GM19239 (cell line): Measurements from ENCODE around the gene MYCBP2.

Experiments
- DNase-seq: peaks from one replicate; pipeline ENCODE4 v3.0.0; 2011; ENCODE audit warnings: low spot score; ENCODE audit not compliant: insufficient read length
- FAIRE-seq: peaks from 2 replicates; lab custom pipeline; 2011; peaks lifted over from hg19 to GRCh38; lab: Jason Lieb, UNC

MYCBP2 gene

DNA sequence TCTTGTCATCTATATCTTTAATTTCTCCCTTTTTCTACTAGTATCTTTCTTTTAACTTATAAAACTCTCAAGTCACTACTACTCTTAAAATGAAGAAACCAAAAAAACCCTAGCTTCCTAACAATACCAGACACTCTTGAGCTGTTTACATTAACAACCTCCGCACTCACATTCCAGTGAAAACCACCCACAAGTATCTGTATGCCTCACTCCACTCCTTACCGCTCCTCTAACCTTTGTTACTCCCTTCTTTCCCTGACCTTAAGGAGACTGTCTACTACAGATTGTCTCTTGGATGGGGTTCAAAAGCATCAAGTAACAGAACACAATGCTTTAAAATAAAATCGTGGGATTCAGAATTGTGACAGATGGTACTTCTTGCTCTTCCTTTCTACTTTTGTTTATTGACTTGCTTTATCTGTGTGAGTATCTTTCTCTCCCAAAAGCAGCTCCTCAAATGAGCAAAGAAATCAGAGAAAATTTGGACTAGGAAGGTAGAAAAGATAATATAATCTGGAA, 189.9 kb downstream of the MYCBP2 start:
- no peak for FAIRE-seq
- no peak for DNase-seq

GRCh38 chr13:77124423-77124822, 202.5 kb downstream of the MYCBP2 start:
- FAIRE-seq, result no peak
- DNase-seq, result no peak

DNA sequence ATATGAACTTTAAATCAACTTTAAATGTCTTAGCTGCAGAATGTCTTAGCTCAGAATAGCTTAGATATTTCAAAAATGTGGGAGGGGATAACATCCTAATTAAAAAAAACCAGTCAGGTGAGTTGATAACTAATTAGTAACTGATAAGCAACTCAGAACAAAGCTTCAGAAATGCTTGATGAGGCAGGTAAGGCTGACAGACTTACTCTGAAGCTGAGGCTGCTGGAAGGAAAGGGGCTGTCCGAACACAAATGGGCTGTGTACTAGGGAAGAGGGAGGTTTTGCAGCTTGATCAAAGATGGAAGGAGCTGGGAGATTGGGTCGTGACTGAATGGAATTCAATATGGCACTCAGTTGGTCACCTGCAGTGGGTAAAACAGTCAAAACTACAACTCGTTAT, 208.8 kb downstream of the MYCBP2 start:
- DNase-seq, result no peak
- FAIRE-seq, result no peak

DNA sequence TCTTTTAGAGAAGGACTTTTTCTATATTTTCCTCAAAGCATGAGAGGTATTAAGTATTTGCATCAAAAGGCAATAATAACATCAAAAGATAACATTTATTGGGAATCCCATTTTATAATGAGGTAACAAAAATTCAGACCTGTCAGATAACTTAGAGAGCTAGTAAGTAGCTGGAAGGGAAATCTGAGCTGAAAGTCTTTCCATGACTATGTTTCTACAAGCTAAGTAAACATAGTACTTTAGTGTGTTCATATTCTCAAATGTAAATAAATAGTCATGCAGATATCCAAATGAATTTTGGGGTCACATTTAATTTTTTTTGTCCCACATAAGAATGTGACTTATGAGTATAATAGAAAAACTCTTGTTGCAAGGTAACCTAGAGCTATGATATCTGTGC, 212.6 kb downstream of the MYCBP2 start:
- FAIRE-seq (no peak), DNase-seq (no peak)

DNA sequence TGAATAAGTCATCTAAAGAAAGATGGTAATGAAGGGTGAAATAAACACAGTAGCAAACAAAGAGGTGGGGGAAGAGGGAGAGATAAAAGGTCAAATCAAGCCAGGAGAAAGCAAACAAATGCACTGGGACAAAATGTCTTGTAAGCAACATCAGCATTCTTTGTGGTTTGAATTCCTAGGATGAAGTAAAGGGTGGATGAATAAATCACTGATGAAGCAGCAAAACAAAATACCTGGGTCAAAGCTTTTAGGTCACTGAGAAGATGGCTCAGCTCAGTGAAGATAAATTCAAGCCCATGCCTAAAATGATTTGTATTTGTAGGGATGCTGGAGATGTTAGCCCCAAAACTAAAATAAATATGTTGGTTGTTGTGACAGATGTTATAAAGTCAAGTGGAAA, 213.4 kb downstream of the MYCBP2 start:
- FAIRE-seq, result peak; percentile 64
- DNase-seq, result no peak

DNA sequence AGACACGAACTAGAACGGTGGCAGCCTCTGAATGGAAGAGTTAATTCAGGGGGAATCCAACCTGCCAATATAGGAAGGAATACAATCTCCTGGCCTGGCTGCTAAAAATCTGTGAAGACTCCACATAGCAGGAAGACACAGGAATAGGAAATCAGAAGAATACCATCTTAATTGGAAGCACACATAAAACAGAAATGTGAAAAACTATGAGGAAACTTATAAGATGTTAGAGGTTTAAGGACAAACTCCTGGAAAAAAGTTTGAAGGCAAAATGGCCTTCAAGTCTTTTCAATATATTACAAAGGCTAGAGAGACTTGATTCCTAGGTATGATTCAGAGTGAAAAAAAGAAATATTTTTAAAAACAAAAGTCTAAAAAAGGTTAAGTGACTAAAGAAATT, 221.8 kb downstream of the MYCBP2 start:
- DNase-seq (no peak), FAIRE-seq (no peak)

DNA sequence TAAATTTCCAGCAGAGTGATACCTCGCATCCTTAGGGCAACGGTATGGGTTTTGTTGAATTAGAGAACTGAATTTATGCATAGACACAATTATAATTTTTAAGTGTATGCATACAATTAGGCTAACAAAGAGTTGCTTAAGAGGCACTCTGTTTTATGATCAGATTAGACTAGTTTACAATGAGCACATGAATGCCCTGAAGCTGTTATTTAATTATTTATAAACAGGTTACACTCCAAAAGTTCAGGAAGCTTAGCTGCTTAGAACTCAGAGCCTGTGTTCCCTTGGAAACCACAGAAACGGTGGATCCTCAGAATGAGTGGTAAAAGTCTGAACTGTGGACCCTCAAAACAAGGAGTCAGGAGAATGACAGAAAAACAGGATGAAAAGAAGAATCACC, 227.5 kb downstream of the MYCBP2 start:
- FAIRE-seq (no peak), DNase-seq (no peak)

DNA sequence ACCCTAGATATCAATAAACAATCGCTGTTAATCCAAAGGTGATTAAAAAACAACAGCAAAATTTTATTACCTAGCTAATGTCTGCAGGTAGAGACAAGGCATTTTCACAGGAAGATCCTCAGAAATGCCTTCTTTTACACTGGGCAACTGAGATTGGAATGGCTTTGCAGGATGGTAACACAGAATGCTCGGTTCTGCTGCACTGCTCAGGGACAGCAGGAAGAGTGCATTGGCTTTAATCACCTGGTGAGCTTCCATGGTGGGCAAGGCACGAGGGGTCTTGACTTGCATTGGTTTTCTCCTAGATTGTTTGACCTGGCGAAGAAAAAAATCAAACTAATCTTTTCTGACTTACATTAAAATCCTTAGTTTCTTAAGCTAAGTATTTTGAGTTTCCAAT, 231.6 kb downstream of the MYCBP2 start:
- no peak for FAIRE-seq
- DNase-seq, result no peak

DNA sequence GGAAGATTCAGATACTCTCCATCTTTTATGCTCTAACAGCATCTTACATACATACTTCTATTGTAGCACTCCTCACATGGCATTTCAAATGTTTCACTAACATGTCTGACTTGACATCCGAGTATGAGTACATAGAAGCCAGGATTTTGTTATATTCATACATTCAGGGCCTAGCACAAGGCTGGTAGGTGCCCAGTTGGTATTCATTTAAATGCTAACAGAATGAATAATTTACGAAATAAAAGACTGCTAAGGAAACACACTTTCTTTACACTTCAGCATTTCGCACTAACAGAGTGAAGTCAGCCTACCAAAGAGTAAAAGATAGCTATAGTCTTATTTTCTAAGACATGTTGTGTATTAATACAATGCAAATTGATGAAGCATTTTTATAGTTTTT, 232.1 kb downstream of the MYCBP2 start:
- no peak for FAIRE-seq
- no peak for DNase-seq

DNA sequence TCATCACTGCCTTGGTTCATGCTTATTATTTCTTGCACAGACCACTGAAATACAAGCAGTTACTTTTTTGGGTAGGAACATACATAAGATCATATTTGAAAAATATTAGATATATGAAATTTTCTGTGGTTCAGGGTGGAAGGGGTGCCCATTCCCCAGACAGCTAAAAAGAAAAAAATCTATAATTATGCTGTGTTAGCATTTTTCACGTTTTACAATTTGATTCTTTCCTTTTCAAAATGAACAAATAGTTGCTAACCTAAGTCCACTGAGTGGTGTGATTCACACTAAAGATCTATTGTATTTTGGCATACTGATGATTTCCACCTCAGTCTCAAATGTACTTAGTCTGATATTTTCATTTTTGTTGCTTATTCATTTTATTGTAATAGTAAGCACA, 233.2 kb downstream of the MYCBP2 start:
- DNase-seq (no peak), FAIRE-seq (no peak)

DNA sequence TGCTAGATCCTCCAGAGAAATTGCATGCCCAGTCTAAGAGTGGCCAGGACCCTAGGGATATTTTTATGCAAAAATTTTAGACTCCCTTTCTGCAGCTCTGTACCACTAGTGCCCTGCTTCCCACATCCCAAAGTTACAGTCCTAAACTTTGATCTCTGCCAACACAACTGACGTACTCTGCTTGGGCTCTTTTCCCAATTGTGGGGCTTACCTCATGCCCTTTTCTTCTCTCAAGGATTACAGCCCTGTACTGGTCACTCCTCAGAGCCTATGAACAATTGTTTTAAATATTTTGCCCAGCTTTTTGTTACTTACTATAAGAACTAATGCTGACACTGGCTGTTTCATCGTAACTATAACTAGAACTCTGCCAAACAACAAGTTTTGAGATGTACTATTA, 242.1 kb downstream of the MYCBP2 start:
- no peak for FAIRE-seq
- DNase-seq, result no peak

DNA sequence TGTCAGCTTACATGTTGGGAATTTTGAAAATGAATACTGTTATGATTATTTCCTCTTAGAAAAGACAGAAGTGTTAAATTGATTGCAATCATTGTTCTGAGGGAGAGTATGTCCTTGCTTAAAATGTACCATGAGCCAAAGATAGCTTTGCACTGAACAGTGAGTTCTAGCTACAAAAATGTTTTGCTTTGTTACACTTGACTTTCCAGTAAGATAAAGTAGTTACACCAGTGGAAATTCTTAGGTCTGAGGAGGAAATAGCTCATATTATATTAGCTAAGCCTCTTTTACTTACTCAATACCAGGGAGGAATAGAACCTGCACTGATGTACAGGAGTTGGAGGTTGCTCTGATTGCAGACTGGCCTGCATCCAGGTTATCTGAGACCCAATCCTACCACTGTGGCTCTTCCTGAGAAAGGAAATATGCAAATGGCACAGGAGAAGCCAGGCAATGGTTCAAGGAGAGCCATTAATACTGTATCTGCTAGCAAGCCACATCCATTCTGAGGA, 246.9 kb downstream of the MYCBP2 start:
- no peak for FAIRE-seq
- no peak for DNase-seq

DNA sequence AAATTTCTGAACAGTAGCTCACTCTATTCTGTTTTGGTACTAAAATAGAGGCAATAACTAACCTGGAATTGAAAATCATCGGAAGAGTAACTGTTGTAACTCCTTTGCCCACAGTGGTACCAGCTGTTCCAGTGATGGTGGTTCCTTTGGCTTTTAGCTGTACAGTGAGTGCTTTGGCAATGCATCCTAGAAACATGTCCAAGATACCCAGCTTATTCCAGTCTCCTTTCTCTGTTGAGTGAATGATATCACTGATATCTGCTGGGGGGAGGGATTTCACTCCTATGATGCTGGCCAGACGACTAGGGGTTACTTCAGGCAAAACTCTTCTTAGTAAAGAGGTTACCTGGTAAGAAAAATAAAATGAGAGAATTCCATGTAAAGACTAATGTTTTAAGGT, 259.4 kb downstream of the MYCBP2 start:
- FAIRE-seq (no peak), DNase-seq (no peak)

DNA sequence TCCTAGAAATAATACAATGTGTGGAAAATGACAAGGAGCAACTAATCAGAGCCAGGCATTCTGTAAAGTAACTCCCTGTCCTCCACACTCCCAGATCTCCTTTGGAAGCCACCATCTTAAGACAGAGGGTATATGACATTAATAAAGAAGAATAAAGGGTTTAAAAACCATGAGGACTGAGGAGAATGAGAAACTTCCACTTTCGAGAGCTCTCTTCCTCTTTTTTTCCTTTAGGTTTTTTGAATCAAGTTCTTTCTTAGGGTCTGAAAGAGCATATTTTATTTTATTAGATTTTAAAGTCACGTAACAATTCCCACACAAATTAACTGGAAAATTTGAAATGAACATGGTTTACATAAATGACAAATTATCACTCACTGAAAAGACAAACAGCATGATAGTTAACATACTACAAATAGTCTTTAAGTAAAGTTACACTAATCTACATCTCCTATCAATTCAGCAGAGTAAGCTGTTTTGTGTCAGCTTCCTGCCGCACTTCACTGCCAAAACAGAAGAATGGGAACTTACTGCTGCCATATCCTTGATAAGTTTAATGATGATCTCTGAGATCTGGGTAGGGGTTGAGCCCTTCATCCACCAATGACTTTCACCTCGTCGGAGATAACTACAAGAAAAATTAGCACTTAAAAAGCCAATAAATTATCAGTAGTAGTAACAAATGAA, 261.3 kb downstream of the MYCBP2 start:
- peak; percentile 37 for FAIRE-seq
- no peak for DNase-seq

DNA sequence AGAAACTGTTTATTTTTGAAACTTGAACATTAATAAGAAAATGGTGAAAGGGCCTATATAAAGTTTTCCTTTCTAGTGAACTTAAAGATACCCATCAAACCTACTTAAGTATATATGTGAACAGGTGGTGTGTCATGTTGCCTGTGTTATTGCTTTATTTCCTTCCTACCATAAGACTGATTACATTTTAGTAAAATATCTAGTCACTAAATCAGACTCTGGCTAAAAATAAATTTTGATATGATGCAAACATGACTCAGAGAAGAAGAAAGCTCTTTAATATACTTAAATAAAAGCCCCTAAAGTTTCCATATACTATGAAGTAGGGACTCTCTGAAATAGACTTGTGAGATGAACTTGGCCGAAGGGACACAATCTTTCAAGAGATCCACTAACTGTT, 264.8 kb downstream of the MYCBP2 start:
- DNase-seq (no peak), FAIRE-seq (no peak)

DNA sequence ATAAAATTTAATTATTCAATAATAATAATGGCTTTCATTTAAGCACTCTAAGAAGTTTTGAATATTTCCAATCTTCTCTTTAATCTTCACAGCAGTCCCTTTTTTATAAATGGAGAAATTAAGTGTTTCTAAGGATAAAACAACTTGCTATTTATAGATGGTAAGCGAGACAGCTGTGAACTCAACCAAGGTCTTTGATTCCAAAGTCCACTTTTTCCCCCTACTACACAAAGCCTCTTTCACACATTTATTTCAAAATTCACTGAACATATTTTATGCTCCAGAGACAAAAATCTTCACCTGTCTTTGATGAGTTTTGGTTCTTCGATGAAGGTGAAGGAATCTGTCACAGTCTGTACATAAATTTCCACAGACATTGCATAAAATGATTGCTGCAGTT, 265.5 kb downstream of the MYCBP2 start:
- no peak for DNase-seq
- FAIRE-seq, result no peak

GRCh38 chr13:77056886-77057285, 270.0 kb downstream of the MYCBP2 start:
- FAIRE-seq (no peak), DNase-seq (no peak)

GRCh38 chr13:77056382-77056781, 270.5 kb downstream of the MYCBP2 start:
- FAIRE-seq (peak; percentile 57), DNase-seq (no peak)

- FAIRE-seq (no peak), DNase-seq (no peak)
Measured at GRCh38 chr13:77055158-77055557, 271.7 kb downstream of the MYCBP2 start.

GRCh38 chr13:77053192-77053591, 273.7 kb downstream of the MYCBP2 start:
- no peak for DNase-seq
- FAIRE-seq, result no peak

DNA sequence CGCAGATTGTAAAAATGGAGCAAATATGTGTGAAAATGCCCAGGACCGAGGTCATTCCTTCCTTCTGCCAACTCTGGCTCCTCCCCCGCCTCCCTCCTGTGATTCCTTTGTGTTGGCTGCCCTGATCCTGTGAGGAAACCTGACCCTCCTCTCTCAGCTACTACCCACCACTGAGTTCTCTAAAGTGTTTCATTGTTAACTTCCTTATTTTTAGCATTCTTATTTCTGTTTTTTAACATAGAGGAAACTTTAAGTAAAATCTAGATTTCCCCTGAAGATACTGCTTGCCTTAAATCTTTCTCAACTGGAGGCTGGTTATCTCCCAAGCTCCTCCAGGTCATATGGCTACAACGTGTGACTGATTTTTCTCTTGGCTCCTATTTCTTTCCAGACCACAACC, 278.2 kb downstream of the MYCBP2 start:
- peak; percentile 21 for FAIRE-seq
- DNase-seq, result no peak

GRCh38 chr13:77047649-77048343, 279.1 kb downstream of the MYCBP2 start:
- DNase-seq (no peak), FAIRE-seq (no peak)
